Measurements from ENCODE around the gene ZMPSTE24.

ZMPSTE24 gene

DNA sequence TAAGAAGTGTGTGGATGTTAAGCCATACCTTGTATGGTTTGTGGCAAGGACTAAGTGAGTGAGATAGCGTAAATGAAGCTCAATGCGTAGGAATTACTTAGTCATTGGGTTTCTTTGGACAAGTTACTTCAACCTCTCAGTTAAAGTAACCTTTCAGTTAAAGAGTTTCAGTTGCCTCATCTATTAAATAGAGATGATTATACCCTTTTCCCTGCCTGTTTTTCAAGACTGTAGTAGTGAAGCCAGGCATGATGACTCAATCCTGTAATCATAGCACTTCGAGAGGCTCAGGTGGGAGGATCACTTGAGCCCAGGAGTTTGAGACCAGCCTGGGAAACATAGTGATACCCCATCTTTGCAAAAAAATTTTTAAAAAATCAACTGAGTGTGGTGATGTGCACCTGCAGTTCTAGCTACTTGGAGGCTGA is 6.3 kb downstream of the ZMPSTE24 start:
- no peak for DNase-seq (ENCODE audit: low read depth)

- no peak for DNase-seq (ENCODE audit: low read depth)
Measured at GRCh38 chr1:40265298-40265697, 7.3 kb downstream of the ZMPSTE24 start.

GRCh38 chr1:40265919-40266318 is 7.9 kb downstream of the ZMPSTE24 start:
- DNase-seq (ENCODE audit: low read depth) = no peak

DNA sequence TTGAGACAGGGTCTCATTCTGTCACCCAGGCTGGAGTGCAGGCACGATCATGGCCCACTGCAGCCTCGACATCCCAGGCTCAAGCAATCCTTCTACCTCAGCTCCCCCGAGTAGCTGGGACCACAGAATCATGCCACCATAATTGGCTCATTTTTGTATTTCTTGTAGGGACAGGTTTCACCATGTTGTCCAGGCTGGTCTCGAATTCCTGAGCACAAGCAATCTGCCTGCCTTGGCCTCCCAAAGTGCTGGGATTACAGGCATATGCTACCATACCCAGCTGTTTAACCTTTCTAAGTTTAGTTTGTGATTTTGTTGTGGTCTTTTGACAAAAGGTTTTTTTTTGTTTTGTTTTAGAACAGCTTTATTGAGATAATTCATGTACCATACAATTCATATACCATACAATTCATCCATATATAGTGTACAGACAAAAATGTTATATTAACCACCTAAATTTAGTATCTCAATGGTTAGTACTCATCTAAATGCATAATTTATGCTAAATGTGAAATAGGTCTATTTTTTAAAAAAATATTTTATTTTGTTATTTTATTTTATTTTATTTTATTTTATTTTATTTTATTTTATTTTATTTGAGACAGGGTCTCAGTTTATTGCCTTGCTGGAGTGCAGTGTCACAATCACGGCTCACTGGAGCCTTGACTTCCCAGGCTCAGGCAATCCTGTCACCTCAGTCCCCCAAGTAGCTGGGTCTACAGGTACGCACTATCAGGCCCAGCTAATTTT is 8.9 kb downstream of the ZMPSTE24 start:
- DNase-seq (ENCODE audit: low read depth) = no peak

DNA sequence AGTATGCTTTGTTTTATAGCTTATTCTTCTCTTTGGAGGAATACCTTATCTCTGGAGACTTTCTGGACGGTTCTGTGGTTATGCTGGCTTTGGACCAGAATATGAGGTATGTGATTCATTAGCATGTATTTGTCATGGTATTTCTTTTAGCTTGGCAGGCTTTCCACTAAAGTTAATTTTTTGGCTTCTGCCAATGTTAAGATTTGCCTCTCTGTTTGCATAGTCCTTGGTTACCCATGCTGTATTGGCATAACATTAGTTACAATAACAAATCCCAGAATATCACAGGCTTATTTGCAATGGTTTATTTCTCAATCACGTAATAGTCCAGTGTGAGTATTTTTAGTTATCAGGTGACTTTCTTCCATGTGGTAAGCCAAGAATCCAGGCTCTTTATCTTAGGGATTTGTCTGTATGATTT is 9.7 kb downstream of the ZMPSTE24 start:
- DNase-seq (ENCODE audit: low read depth) = peak; percentile 58

- no peak for DNase-seq (ENCODE audit: low read depth)
Measured at GRCh38 chr1:40268211-40268610, 10.2 kb downstream of the ZMPSTE24 start.

DNA sequence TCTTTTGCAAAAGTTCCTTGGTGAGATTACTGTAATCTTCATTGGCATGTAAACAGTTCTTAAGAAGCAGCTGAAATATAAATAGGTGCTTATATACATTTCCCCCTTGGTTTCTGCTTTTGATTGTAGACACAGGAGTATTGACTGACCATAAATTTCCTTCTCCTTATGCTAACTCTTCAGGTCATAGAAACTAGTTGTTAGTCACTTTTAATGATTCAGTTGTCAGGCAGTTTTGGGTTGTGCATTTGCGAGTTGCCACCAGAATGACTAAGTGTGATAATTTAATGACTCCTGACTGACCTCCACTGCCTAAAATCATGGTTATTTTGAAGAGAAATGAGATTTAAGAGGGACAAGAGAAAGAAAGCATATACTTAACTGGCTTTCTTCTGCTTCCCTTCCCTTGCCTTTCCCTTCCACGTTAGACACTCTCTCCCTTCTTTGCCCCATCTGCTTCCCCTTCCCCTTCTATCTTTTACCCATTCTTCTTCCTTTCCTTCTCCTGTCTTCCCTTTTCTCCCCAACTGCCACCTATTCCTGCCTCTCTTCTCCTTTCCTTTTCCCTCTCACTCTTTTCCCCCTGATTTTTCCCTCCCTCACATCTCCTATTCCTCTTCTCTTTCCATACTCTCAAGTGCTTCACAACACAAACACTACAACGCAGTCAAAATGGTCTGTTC is 12.3 kb downstream of the ZMPSTE24 start:
- DNase-seq (ENCODE audit: low read depth) = peak; percentile 37

DNA sequence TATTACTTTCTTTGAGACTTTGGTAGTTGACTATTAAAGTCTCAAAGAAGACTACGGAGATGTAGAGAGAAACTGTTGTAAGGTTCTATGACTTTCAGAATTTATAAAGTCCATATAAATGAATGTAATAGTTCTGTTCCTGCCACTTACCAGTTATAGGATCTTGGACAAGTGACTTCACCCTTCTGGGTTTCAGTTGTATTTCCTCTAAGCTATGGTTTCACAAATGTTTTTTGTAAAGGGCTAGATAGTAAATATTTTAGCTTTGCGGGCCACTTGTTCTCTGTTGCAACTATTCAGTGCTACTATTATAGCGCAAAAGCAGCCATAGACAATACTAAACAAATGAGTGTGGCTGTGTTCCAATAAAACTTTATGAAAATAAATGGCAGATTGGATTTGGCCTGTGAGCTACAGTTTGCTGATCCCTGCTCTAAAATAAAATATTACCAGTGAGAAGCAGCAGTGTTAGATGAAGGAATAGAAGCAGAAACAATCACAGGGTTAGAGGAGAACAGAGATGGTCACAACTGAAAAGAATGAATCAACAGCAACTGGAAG is 14.7 kb downstream of the ZMPSTE24 start:
- no peak for DNase-seq (ENCODE audit: low read depth)

- DNase-seq (ENCODE audit: low read depth) = no peak
Measured at GRCh38 chr1:40273547-40274166, 15.6 kb downstream of the ZMPSTE24 start.

DNA sequence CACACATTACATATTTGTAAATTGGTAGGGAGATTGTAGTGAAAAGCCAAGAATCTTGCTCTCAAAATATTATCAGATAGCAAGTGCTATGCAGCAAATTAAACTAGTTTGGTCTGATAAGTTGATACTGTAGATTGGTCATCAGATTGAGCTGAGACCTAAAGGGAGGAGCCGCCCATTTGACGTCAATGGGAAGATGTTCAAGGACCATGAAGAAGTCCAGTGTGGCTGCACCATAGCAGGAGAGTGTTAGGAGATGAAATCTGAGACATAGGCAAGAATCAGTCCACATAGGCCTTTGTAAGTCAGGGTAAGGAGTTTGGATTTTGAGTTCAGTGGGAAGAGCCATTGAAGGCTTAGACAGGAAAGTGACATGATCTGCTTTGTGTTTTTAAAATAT is 16.3 kb downstream of the ZMPSTE24 start:
- no peak for DNase-seq (ENCODE audit: low read depth)

DNA sequence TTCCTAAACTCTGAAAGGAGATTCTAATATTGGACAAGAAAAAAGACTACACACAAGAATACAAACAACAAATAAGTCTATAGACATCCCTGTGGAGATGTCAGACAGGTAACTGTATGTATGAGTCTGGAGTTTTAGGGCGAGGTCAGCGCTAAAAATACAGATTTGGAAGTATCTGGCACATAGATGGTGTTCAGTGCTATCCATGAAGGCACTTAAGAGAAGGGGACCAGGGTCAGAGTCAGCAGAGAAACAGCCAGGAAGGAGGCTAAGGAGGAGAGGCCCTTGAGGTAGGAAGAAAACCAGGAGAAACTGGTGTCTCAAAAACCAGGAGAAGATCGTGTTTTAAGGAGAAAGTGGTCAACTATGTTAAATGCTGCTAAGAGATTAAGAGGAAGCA is 18.1 kb downstream of the ZMPSTE24 start:
- no peak for DNase-seq (ENCODE audit: low read depth)

DNA sequence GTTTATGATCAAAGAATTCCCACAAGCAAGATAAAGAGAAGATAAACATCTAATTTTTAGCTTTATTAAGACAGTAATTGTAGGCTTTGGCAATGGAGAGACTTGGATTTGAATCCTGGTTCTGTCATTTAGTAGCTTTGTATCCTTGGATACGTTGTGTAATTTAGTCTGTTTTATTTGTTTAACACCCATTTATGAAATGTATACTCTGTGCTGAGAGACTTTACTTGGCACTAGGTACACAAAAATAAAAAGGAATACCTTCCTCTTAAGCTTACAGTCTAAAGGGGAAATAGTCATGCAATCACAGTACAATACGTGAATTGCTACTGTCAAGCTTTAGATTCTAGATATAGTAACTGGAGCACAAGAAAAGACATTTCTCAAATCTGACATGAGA is 23.8 kb downstream of the ZMPSTE24 start:
- DNase-seq (ENCODE audit: low read depth) = no peak

GRCh38 chr1:40291293-40291692 is 33.3 kb downstream of the ZMPSTE24 start:
- DNase-seq (ENCODE audit: low read depth) = no peak

DNA sequence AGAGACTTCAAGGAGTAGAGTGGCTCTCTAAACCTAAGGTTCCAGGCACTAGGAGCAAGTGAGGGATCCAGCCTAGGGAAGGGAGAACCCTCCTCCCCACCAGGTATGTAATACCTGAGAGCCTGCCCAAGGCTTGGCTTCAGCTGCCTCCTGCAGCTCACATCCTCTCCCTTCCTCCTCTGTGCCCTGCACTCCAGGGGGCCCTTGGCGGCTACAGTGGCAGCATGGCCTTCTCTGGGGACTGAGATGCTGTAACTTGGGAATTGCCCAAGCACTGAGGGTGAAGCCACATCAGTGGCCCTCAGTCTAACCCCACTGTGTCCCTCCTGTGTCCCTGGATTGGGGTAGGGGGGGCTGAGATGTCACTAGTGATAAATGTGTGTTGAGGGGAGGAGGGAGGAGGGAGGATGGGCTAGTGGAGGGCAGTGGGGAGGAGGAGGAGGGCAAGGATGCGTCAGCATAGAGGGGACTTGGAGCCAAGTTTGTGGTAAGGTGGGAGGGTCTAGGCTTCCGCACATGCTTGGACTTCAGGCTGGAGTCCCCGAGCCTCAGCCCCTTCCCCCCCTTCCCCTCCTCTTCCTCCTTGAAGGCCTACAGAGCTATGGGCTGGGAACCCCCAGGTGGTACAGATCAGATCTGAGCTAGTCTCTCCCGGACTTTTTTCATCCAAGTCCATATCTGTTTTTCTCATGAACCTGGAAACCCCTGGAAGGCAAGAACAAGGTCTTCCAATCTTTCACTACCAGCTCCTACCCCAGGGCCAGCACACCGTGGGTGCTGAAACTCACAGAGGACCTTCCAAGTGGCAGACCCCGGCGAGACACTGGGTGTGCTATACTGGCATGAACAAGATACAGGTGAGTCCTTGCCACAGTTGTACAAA is 41.6 kb downstream of the ZMPSTE24 start:
- no peak for DNase-seq (ENCODE audit: low read depth)

DNA sequence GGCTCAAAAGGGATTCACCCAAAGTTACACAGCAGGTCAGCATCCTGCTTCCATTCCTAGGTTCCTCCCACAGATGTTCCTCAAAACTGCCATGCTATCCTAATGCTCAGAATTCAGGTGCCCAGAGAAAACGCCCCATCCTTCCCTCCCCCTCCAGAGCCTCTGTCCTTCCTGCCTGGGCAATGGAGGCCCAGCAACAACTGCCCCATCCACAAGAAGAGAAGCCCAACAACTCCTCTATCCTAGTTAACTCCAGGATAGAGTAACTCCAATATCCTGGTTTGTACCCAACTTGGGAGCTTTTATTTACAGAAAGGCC is 42.2 kb downstream of the ZMPSTE24 start:
- no peak for DNase-seq (ENCODE audit: low read depth)

- no peak for DNase-seq (ENCODE audit: low read depth)
Measured at GRCh38 chr1:40300651-40301050, 42.6 kb downstream of the ZMPSTE24 start.

- DNase-seq (ENCODE audit: low read depth) = no peak
Measured at GRCh38 chr1:40301066-40301465, 43.0 kb downstream of the ZMPSTE24 start.

GRCh38 chr1:40301541-40302299 is 43.7 kb downstream of the ZMPSTE24 start:
- DNase-seq (ENCODE audit: low read depth) = no peak

DNA sequence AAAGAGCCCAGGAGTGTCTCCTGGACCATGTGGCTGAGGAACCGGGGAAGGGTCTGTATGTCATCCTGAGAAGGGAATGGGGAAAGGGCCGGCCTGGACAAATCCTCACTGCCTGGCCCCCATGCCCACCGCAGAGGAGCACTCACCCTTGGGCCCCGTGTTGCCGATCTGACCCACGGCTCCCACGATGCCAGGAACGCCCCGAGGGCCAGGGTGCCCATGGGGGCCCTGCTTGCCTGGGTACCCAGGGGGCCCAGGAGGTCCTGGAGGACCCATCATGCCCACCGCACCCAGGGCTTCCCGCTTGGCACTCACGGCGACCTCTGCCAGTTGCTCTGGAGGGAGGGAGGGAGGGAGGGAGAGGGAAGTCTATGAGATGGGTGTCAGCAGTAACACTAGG is 44.4 kb downstream of the ZMPSTE24 start:
- DNase-seq (ENCODE audit: low read depth) = no peak

DNA sequence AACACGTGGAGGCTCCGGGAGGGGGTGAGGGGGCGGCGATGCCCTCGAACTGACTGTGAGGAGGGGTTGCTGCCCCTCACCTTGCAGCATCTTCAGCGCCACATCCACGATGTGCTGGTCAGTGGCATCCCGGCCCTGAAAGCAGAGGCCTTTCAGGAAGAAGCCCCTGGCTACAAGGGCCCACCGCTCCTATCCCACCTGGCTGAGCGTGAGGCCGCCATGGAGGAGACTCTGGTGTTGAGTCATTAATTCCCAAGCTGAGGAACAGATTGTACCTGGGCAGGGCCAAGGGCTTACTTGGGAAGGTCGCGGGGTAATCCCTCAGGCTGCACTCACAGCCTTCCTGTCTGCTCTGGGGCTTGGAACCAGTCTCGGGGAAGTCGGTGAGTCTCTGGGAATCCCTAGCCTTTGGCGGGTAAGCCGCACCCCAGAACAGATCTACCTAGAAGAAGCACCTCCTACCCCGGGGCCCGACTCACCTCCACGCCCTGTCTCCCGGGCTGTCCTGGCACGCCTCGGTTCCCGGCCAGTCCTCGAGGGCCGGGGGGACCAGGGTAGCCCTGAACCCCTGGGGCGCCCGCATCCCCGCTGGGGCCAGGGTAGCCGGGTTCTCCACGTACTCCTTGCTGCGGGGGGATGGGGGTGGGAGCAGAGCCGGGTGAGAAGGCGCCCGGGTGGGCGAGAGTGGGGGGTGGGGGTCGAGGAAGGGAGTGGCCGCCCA is 45.2 kb downstream of the ZMPSTE24 start:
- no peak for DNase-seq (ENCODE audit: low read depth)

- no peak for DNase-seq (ENCODE audit: low read depth)
Measured at GRCh38 chr1:40303790-40304189, 45.8 kb downstream of the ZMPSTE24 start.
